WTC11 (cell line): ENCODE data around the gene STX4.

Experiments used
- ATF3 ChIP-seq: sonication (generic); formaldehyde crosslinking; conservative IDR thresholded peaks from 2 replicates; pipeline ENCODE4 v1.8.1; 2022; ENCODE audit warnings: mild to moderate bottlenecking, missing genetic modification reagents
- TEAD4 ChIP-seq: sonication (generic); formaldehyde crosslinking; IDR thresholded peaks from 2 replicates; pipeline ENCODE4 v1.8.0; 2022; ENCODE audit warnings: mild to moderate bottlenecking, missing genetic modification reagents
- TF ChIP-seq, protein P1 (sequence below): sonication (generic); formaldehyde crosslinking; IDR thresholded peaks from 2 replicates; pipeline ENCODE4 v1.8.1; 2023; ENCODE audit warnings: mild to moderate bottlenecking, missing genetic modification reagents, moderate library complexity
- TF ChIP-seq, protein P2 (sequence below): fragments of 200-600 bp; IDR thresholded peaks from 2 replicates; pipeline ENCODE4 v1.8.0; 2022; ENCODE audit warnings: antibody characterized with exemption
- TF ChIP-seq, protein P3 (sequence below): sonication (generic); formaldehyde crosslinking; IDR thresholded peaks from 2 replicates; pipeline ENCODE4 v1.8.1; 2023; ENCODE audit warnings: mild to moderate bottlenecking, moderate library complexity, missing genetic modification reagents
- TF ChIP-seq, protein P4 (sequence below): sonication (generic); formaldehyde crosslinking; IDR thresholded peaks from 2 replicates; pipeline ENCODE4 v1.8.1; 2022; ENCODE audit warnings: missing genetic modification reagents, borderline replicate concordance
- TF ChIP-seq, protein P5 (sequence below): sonication (generic); formaldehyde crosslinking; IDR thresholded peaks from 2 replicates; pipeline ENCODE4 v1.8.0; 2023; ENCODE audit warnings: missing genetic modification reagents, mild to moderate bottlenecking, borderline replicate concordance

- TF ChIP-seq, protein P1, sequence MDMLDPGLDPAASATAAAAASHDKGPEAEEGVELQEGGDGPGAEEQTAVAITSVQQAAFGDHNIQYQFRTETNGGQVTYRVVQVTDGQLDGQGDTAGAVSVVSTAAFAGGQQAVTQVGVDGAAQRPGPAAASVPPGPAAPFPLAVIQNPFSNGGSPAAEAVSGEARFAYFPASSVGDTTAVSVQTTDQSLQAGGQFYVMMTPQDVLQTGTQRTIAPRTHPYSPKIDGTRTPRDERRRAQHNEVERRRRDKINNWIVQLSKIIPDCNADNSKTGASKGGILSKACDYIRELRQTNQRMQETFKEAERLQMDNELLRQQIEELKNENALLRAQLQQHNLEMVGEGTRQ (CRISPR knock-in tag): no peak
- TF ChIP-seq TEAD4: no peak
- TF ChIP-seq ATF3 (CRISPR knock-in tag): no peak
- TF ChIP-seq, protein P2, sequence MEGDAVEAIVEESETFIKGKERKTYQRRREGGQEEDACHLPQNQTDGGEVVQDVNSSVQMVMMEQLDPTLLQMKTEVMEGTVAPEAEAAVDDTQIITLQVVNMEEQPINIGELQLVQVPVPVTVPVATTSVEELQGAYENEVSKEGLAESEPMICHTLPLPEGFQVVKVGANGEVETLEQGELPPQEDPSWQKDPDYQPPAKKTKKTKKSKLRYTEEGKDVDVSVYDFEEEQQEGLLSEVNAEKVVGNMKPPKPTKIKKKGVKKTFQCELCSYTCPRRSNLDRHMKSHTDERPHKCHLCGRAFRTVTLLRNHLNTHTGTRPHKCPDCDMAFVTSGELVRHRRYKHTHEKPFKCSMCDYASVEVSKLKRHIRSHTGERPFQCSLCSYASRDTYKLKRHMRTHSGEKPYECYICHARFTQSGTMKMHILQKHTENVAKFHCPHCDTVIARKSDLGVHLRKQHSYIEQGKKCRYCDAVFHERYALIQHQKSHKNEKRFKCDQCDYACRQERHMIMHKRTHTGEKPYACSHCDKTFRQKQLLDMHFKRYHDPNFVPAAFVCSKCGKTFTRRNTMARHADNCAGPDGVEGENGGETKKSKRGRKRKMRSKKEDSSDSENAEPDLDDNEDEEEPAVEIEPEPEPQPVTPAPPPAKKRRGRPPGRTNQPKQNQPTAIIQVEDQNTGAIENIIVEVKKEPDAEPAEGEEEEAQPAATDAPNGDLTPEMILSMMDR: no peak
- TF ChIP-seq, protein P3, sequence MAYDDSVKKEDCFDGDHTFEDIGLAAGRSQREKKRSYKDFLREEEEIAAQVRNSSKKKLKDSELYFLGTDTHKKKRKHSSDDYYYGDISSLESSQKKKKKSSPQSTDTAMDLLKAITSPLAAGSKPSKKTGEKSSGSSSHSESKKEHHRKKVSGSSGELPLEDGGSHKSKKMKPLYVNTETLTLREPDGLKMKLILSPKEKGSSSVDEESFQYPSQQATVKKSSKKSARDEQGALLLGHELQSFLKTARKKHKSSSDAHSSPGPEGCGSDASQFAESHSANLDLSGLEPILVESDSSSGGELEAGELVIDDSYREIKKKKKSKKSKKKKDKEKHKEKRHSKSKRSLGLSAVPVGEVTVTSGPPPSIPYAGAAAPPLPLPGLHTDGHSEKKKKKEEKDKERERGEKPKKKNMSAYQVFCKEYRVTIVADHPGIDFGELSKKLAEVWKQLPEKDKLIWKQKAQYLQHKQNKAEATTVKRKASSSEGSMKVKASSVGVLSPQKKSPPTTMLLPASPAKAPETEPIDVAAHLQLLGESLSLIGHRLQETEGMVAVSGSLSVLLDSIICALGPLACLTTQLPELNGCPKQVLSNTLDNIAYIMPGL (CRISPR knock-in tag): 0 out of 2 replicates have a peak, but pooled peaks have one; percentile 0
- TF ChIP-seq, protein P4, sequence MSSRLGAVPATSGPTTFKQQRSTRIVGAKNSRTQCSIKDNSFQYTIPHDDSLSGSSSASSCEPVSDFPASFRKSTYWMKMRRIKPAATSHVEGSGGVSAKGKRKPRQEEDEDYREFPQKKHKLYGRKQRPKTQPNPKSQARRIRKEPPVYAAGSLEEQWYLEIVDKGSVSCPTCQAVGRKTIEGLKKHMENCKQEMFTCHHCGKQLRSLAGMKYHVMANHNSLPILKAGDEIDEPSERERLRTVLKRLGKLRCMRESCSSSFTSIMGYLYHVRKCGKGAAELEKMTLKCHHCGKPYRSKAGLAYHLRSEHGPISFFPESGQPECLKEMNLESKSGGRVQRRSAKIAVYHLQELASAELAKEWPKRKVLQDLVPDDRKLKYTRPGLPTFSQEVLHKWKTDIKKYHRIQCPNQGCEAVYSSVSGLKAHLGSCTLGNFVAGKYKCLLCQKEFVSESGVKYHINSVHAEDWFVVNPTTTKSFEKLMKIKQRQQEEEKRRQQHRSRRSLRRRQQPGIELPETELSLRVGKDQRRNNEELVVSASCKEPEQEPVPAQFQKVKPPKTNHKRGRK (CRISPR knock-in tag): no peak
- TF ChIP-seq, protein P5, sequence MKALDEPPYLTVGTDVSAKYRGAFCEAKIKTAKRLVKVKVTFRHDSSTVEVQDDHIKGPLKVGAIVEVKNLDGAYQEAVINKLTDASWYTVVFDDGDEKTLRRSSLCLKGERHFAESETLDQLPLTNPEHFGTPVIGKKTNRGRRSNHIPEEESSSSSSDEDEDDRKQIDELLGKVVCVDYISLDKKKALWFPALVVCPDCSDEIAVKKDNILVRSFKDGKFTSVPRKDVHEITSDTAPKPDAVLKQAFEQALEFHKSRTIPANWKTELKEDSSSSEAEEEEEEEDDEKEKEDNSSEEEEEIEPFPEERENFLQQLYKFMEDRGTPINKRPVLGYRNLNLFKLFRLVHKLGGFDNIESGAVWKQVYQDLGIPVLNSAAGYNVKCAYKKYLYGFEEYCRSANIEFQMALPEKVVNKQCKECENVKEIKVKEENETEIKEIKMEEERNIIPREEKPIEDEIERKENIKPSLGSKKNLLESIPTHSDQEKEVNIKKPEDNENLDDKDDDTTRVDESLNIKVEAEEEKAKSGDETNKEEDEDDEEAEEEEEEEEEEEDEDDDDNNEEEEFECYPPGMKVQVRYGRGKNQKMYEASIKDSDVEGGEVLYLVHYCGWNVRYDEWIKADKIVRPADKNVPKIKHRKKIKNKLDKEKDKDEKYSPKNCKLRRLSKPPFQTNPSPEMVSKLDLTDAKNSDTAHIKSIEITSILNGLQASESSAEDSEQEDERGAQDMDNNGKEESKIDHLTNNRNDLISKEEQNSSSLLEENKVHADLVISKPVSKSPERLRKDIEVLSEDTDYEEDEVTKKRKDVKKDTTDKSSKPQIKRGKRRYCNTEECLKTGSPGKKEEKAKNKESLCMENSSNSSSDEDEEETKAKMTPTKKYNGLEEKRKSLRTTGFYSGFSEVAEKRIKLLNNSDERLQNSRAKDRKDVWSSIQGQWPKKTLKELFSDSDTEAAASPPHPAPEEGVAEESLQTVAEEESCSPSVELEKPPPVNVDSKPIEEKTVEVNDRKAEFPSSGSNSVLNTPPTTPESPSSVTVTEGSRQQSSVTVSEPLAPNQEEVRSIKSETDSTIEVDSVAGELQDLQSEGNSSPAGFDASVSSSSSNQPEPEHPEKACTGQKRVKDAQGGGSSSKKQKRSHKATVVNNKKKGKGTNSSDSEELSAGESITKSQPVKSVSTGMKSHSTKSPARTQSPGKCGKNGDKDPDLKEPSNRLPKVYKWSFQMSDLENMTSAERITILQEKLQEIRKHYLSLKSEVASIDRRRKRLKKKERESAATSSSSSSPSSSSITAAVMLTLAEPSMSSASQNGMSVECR (CRISPR knock-in tag): no peak
These were observed 41.4 kb downstream of the STX4 start for GRCh38 chr16:31074814-31075183.
